Hepatocyte (in vitro differentiated cells): Measurements from ENCODE around the gene SUMF1. TPM values are rescaled to one million over a fixed set of nuclear protein-coding genes. Genes with fewer than 3 reads are reported as not detected.

ENCODE experiments used
- DNase-seq: peaks from one replicate; pipeline ENCODE4 v3.0.0-alpha.2; 2016; ENCODE audit warnings: low spot score
- H2AFZ ChIP-seq: fragments of 200-600 bp; sonication (generic); 2 replicates; pipeline ENCODE4 v1.6.0; 2016; ENCODE audit warnings: antibody characterized with exemption, mild to moderate bottlenecking
- H3K27ac ChIP-seq: fragments of 200-600 bp; sonication (generic); 2 replicates; pipeline ENCODE4 v1.5.1; 2016; ENCODE audit warnings: mild to moderate bottlenecking
- H3K27me3 ChIP-seq: fragments of 200-600 bp; sonication (generic); 2 replicates; pipeline ENCODE4 v1.6.1; 2016
- H3K36me3 ChIP-seq: fragments of 200-600 bp; sonication (generic); replicated peaks from 2 replicates; pipeline ENCODE4 v1.5.1; 2016; ENCODE audit warnings: low read depth; ENCODE audit not compliant: insufficient read depth
- H3K4me1 ChIP-seq: fragments of 200-600 bp; sonication (generic); 2 replicates; pipeline ENCODE4 v1.5.1; 2016; ENCODE audit warnings: mild to moderate bottlenecking, moderate library complexity; ENCODE audit not compliant: insufficient read depth
- H3K4me2 ChIP-seq: fragments of 200-600 bp; sonication (generic); 2 replicates; pipeline ENCODE4 v1.6.0; 2016
- H3K4me3 ChIP-seq: fragments of 200-600 bp; sonication (generic); 2 replicates; pipeline ENCODE4 v1.5.1; 2016; ENCODE audit warnings: mild to moderate bottlenecking
- H3K79me2 ChIP-seq: fragments of 200-600 bp; sonication (generic); 2 replicates; pipeline ENCODE4 v1.6.0; 2017; ENCODE audit warnings: mild to moderate bottlenecking
- H3K9me2 ChIP-seq: fragments of 200-600 bp; sonication (generic); replicated peaks from 2 replicates; pipeline ENCODE4 v1.6.0; 2017; ENCODE audit warnings: mild to moderate bottlenecking; ENCODE audit not compliant: insufficient read depth
- H3K9me3 ChIP-seq: fragments of 200-600 bp; sonication (generic); 2 replicates; pipeline ENCODE4 v1.5.1; 2016; ENCODE audit warnings: low read depth, mild to moderate bottlenecking
- H4K20me1 ChIP-seq: fragments of 200-600 bp; sonication (generic); 2 replicates; pipeline ENCODE4 v1.6.0; 2016; ENCODE audit warnings: mild to moderate bottlenecking; ENCODE audit not compliant: insufficient read depth, poor library complexity, severe bottlenecking
- CTCF ChIP-seq: fragments of 200-600 bp; sonication (generic); IDR thresholded peaks from 2 replicates; pipeline ENCODE4 v1.5.1; 2016; ENCODE audit warnings: antibody characterized with exemption, mild to moderate bottlenecking; ENCODE audit not compliant: poor library complexity
- EZH2 ChIP-seq: fragments of 200-600 bp; sonication (generic); IDR thresholded peaks from 2 replicates; pipeline ENCODE4 v1.6.1; 2016; ENCODE audit warnings: antibody characterized with exemption, mild to moderate bottlenecking, borderline replicate concordance
- EZH2phosphoT487 ChIP-seq: fragments of 200-600 bp; sonication (generic); IDR thresholded peaks from one replicate; pipeline ENCODE4 v1.6.1; 2018; ENCODE audit warnings: antibody characterized with exemption, mild to moderate bottlenecking, low read depth, moderate library complexity; ENCODE audit not compliant: unreplicated experiment, severe bottlenecking
- WGBS: methylation state at CpG from one replicate; pipeline ENCODE4 v1.1.6; 2016; ENCODE audit warnings: low lambda C conversion rate; ENCODE audit errors: missing lambda C conversion rate; 5-methylcytosine and 5-hydroxymethylcytosine counted together
- polyA plus RNA-seq: library from polyadenylated mRNA; unstranded; fragments of >200 nt; fragmentation: Nextera tagmentation; extraction: Ambion mirVana; gene quantifications from 2 replicates; pipeline ENCODE4 v1.2.1, GENCODE V29; 2016
- total RNA-seq: library from RNA; depleted of rRNA; stranded (reverse); fragments of >200 nt; gene quantifications from 2 replicates; pipeline ENCODE4 v1.2.3, GENCODE V29; 2014

Gene SUMF1
- total and polyA plus RNA-seq, 2 experiments from 2014 or later, result 55.5 to 59.0 TPM

DNA sequence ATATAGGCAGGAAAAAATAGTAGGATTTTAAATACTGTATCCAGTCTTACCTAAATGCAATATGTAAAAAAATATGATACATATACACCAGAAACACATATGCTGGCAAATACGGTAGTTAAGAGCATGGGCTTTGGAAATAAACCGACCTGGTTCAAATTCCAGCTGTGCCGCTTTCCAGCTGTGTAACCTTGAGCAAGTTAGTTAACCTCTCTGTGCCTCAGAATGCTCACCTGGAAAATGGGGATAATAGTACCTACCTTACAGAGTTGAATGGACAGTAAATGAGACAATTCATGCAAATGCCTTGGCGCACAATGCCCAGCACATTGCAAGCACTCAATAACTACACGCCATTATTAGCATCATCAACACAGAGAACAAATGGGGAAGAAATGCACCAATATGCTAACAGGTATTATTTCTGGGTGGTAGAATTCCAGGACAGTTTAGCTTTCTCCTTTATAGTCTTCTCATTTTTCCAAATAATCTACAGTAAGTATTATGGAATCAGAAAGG, 50.6 kb downstream of the SUMF1 start:
- no peaks in the 10 kb centered on the region for H3K9me2 ChIP-seq
- 78% methylated on average over 5 of the region's 5 CpGs for WGBS
- H3K36me3 ChIP-seq, result no peaks in the 10 kb centered on the region
- H4K20me1 ChIP-seq, result no peaks in the 10 kb centered on the region
- TF ChIP-seq CTCF (no peak), EZH2 (no peak), EZH2phosphoT487 (no peak)
- H3K27ac ChIP-seq, result no peak overlapping the region
- no peak overlapping the region for H3K4me2 ChIP-seq
- no peaks in the 10 kb centered on the region for H3K4me1 ChIP-seq
- no peaks in the 10 kb centered on the region for H3K9me3 ChIP-seq
- H2AFZ ChIP-seq, result no peak overlapping the region
- H3K4me3 ChIP-seq, result no peak overlapping the region
- H3K79me2 ChIP-seq, result no peaks in the 10 kb centered on the region
- no peak for DNase-seq
- no peaks in the 10 kb centered on the region for H3K27me3 ChIP-seq

GRCh38 chr3:4413467-4413866, 53.6 kb downstream of the SUMF1 start:
- WGBS, result 93% methylated on average over 1 of the region's 1 CpG
- no peaks in the 10 kb centered on the region for H3K27me3 ChIP-seq
- TF ChIP-seq EZH2phosphoT487 (no peak), CTCF (no peak), EZH2 (no peak)
- no peak overlapping the region for H3K4me3 ChIP-seq
- H3K4me1 ChIP-seq, result no peaks in the 10 kb centered on the region
- no peaks in the 10 kb centered on the region for H3K9me2 ChIP-seq
- H3K4me2 ChIP-seq, result no peak overlapping the region
- no peak overlapping the region for H3K27ac ChIP-seq
- no peak for DNase-seq
- H3K9me3 ChIP-seq, result no peaks in the 10 kb centered on the region
- H3K36me3 ChIP-seq, result no peaks in the 10 kb centered on the region
- no peaks in the 10 kb centered on the region for H4K20me1 ChIP-seq
- no peak overlapping the region for H2AFZ ChIP-seq
- no peaks in the 10 kb centered on the region for H3K79me2 ChIP-seq

DNA sequence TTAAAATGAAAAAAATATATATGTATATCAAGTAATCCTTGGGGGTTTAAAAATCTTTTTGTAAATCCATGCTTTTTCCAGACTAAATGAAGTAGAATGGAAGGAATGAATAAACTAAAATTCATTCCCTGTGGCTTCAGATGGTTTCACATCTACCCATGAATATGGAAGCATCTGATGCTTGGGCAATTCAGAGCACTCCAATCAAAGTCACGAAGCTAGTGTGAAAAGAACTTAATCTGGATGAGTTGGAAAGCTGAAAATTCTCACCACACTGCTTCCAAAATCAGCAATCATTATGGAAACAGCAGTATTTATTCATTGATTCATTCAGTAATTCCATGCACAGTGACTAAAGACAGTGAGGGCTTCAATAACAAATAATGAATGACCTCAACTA, 55.2 kb downstream of the SUMF1 start:
- no peaks in the 10 kb centered on the region for H3K79me2 ChIP-seq
- H3K4me1 ChIP-seq, result no peaks in the 10 kb centered on the region
- DNase-seq, result no peak
- 96% methylated on average over 1 of the region's 1 CpG for WGBS
- no peaks in the 10 kb centered on the region for H3K9me2 ChIP-seq
- no peaks in the 10 kb centered on the region for H4K20me1 ChIP-seq
- no peak overlapping the region for H3K4me3 ChIP-seq
- H2AFZ ChIP-seq, result no peak overlapping the region
- TF ChIP-seq EZH2phosphoT487, result no peak
- no peak for TF ChIP-seq CTCF
- no peaks in the 10 kb centered on the region for H3K9me3 ChIP-seq
- H3K4me2 ChIP-seq, result no peak overlapping the region
- no peaks in the 10 kb centered on the region for H3K36me3 ChIP-seq
- no peaks in the 10 kb centered on the region for H3K27me3 ChIP-seq
- H3K27ac ChIP-seq, result no peak overlapping the region

DNA sequence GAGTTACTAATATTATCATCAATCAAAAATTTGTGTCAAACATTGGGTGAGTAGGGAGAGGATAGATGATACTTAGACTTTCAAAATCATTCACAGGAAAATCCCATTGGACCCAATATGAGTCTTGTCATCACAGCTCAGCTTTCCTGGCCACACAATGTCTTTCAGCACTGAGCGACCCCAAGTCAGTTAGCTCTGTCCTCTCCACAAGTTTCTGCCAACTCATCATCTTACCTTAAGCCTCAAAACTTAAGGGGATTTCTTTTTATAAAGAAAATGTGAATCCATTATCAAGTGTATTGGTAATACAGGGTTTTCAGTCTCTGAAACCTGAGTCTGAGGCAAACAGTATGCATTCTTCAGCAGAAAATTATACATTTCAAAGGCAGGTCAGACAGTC, 55.8 kb downstream of the SUMF1 start:
- Histone ChIP-seq H3K9me2 (no peaks in the 10 kb centered on the region), H2AFZ (no peak overlapping the region), H3K27me3 (no peaks in the 10 kb centered on the region), H3K36me3 (no peaks in the 10 kb centered on the region), H3K9me3 (no peaks in the 10 kb centered on the region), H3K79me2 (no peaks in the 10 kb centered on the region), H3K4me3 (no peak overlapping the region), H3K4me2 (no peak overlapping the region), H4K20me1 (no peaks in the 10 kb centered on the region), H3K4me1 (no peaks in the 10 kb centered on the region), H3K27ac (no peak overlapping the region)
- TF ChIP-seq EZH2 (no peak), EZH2phosphoT487 (no peak), CTCF (no peak)
- no peak for DNase-seq
- 95% methylated on average over 1 of the region's 1 CpG for WGBS
